GM19351 (cell line): ENCODE data around the gene RNF187.

ENCODE experiments used
- ATAC-seq: cut with Tn5 transposase; IDR thresholded peaks from one replicate; pipeline ENCODE4 v1.9.1; 2021; ENCODE audit warnings: mild to moderate bottlenecking, moderate library complexity; ENCODE audit not compliant: unreplicated experiment

The RNF187 gene

DNA sequence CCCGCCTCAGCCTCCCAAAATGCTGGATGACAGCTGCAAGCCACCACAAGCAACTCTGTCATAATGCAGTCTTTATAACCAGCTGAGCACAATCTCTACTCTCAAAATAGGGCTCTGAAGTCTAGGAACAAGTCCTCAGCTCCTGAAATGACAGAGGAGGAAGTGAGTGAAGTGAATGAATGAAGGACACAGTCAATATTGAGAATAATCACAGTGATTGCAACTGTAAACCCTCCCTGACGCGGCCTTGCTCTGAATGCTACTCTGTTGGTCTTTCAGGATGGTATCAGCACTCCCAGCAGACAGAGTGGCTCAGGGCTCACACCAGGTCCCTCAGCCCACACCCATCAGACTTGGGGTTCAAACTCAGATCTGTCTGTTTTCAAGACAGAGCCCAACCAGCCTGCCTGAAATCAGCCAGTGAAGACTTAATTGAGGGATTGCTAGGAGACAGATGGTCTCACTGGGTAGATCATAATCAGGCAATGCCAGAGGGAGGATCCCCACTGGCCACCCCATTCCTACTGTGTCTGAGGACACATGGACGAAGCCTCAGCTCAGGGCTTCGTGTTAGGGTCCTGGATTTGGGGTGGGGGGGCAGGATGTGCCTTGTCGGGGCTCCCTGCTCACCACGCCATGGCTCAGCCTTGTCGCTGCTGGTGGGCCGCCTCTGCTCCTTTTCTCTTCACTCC, 20.9 kb downstream of the RNF187 start:
- no peak for ATAC-seq

DNA sequence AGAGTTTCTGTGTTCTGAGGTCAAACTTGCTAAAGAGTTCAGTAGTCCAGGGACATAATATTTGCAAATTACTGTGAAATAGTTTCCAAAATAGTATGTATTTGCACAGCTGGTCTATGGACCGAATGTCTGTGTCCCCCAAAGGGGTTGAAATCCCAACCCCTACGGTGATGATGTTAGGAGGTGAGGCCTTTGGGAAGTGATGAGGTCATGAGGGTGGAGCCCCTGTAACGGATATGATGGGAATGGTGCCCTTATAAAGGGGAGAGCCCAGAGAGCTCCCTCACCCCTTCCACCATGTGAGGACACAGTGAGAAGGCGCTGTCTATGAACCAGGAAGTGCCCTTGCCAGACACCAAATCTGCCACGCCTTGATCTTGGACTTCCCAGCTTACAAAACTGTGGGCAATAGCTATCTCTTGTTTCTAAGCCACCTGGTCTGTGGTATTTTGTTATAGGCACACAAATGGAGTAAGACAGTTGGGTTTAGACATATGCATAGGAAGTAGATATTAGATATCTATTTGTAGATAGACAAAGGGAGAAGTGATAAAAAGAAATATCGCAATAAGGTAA, 21.7 kb downstream of the RNF187 start:
- ATAC-seq = no peak

DNA sequence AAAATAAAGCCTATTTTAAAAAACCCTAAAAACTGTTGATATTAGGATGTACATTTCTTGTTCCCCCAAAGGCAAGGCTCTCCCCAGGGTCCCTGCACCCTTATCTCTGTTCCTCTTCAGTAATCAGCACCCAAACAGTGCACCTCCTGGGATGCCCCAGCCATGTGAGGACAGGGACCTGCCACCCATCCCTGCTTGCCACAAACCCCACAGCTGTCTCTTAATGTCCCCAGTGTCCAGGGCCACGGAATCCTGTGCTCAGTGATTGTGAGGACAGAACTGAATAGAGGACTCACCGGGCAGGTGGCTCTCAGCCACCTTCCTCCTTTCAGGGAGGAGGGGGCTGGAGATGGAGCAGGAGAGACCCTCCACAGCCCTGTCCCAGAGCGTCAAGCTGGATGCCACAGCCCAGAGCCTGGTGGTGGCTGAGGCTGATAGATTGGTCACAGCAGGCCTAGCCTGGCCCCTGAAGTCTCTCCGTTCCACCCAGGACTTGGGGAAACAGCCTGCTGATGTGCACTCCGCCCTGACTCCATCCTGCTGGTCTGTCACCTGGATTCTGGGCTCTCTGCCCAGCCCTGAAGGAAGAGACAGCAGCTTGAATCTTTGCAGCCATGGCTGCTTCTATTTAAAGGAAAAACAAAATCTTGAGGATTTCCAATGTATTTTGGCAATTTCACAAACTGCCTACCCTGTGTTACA, 23.1 kb downstream of the RNF187 start:
- ATAC-seq = no peak

DNA sequence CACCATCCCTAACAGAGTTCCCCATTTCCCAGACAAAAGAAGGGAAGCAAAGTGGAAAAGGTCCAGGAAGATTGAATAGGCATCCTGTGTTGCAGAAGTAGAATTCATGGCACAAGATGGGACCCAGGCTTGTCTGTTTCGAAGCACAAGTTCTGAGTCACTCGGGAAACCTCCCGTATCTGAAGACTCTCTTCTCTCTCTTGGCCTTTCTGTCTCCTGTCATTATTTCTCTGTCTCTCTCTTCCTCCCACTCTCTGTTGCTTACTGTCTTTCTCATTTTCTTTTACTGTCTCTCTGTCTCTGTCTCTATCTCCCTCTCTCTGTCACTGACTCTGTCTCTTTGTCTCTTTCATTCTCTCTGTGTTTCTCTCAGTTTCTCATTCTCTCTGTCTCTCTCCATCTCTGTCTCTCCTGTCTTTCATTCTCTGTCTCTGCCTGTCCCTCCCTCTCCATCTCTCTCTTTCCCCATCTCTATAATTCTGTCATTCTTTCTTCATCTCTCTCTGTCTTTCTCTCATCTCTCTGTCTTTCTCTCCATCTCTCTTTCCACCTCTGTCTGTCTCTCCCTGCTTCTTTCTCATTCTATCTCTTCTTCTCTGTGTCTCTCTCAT, 23.7 kb downstream of the RNF187 start:
- ATAC-seq = no peak

DNA sequence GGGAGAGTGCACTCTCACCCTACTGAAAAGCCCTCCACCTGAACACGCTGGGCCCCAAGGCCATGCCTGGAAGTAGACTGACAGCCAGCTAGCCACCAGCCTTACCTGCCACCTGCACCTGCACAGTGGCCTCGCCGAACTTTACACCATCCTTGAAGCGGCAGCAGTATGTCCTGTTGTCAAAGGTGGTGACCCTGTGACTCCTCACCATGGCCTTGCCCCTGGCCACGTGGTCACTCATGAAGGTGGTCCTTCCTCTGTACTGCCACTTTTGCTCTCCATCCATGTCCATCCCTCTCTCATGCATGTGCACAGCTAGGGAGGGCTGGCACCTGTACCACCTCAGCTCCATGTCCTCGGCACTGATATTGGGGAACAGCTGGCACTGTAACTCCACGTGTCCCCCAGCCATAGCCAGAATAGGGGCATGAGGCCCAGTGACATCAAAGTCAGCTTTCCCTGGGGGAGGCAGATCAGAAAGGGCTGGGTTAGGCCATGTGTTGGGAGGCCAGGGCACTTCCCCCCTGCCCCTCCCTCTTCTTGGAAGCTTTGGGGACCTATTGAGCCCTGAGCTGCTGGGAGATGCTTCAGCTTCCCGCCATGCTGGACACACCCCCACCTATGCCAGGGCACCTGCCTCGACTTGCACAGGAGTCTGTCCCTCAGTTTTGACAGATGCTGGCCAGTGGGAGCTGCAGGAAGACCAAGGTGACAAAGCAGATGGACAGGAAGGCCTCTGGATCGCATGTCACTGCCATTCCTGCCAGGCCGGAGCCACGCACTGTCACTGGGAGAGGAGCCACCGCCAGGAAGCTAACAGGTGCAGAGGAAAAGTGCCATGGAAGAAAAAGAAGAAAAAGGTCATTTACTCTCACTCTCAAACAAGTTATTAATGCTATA, 24.6 kb downstream of the RNF187 start:
- ATAC-seq = no peak

DNA sequence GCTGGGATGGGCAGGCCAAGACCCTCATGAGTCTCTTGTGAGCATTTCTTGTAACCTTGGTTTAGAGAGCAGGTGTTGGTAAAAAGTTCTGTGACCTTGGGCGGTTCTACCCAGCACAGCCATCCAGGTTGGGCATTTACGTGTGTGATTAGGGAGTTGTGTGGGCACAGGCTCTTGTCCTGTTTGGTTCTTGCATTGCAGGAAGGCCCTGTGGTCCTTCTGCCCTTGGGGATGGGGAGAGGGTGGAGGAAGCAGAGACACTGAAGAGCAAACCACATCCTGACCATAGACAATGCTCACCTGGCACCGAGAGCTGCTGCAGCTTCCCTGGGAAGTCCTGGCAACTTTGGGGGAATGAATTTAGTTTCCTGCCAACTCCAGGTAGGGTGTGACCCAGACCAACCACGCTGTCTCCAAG, 25.6 kb downstream of the RNF187 start:
- ATAC-seq = no peak

DNA sequence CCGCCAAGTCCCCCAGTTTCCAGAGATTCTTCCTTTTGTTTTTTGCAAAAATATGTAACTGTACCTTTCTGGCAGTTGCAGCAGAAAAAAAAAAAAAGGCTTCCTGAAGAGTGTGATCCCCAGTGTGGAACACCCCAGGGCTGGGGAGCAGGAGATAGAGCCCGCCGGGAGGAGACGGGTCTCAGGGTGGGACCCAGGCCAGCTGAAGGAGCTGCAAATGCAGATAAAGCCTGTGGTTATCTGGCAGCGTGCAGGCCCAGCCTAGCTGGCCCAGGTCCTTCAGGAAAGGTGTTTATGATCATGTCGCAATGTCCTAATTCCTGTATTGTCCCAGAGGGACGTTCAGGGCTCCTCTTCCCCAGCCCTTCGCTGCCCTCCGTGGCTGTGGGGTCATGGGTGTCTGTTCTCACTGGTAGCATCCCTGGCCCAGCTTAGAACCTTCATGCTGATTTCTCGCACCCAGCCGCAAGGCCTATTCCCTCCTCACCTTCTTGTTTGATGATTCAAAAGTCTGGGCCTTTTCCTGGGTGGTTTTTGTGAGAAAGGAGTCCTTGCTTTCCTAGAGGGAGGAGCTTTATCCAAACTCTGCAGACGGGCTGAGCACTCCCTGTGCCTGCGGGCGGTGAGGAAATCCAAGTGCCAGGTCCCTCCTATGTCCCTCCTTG, 26.2 kb downstream of the RNF187 start:
- no peak for ATAC-seq

DNA sequence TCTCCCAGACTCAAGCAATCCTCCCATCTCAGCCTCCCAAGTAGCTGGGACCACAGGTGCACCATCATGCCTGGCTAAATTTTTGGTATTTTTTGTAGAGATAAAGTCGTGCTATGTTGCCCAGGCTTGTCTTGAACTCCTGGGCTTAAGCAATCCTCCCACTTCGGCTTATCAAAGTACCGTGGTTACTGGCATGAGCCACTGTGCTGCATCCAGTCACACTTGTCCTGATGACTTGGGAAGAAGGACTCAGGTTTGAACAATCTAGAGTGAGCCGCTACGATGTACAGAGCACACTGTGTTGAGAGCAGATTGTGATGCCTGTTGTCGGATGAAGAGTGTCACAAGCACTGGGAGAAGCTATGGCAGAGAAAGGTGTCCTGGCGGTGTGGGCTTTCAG, 27.2 kb downstream of the RNF187 start:
- no peak for ATAC-seq

DNA sequence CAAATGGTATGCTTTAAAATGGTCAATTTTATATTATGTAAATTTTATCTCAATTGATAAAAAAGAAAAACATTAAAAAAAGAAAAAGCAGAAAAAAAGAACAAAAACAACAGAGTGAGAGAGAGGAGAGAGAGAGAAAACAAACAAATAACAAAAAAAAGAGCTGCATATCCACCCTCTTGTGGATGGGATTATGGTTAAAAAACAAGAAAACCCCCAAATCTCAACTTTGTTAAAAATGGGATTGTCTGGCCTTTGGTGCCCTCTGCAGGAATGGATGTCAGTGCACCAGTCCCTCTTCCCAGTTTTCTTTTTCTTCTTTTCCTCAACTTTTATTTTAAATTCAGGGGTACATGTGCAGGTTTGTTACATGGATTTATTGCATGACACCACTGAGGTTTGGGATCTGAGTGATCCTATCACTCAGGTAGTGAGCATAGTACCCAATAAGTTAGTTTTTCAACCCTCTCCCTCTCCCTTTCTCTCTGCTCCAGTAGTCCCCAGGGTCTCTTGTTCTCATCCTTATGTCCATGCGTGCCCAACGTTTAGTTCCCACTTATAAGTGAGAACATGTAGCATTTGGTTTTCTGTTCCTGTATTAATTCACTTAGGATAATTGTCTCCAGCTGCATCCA, 28.1 kb downstream of the RNF187 start:
- no peak for ATAC-seq

DNA sequence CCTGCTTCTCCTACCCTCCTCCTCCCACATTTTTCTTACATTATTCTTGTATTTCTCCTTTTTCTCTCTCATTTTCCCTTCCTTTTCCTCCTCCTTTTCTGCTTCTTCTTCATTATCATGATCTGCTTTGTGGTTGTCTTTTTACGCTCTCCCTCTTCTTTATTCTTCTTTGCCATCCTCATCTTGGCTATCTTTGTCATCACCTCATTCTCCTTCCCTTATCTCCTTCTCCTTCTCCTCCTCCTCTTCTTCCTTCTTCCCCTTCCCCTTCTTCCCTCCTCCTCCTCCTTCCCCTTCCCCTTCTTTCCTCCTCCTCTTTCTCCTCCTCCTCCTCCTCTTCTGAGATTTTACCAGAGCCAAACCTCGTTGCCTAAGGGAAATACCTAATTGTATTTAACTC, 30.5 kb downstream of the RNF187 start:
- no peak for ATAC-seq

DNA sequence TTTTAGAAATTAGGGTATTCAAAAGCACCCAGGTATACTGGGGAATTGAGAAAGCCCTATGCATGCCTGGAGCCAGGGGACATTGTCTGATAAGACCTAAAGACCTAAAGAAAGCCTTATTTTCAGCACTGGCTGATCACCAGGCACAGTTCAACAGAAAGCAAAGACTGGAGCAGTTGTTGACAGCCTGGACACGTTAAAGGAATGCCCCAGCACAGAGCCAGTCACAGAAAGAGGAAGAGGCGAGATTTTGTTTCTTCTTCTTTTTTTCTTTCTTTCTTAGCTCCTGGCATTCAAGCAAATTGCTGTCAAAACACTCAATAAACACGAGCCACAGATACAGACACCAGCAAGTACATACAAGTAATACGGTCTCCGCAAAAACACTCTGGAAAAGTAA, 40.4 kb downstream of the RNF187 start:
- ATAC-seq = no peak

DNA sequence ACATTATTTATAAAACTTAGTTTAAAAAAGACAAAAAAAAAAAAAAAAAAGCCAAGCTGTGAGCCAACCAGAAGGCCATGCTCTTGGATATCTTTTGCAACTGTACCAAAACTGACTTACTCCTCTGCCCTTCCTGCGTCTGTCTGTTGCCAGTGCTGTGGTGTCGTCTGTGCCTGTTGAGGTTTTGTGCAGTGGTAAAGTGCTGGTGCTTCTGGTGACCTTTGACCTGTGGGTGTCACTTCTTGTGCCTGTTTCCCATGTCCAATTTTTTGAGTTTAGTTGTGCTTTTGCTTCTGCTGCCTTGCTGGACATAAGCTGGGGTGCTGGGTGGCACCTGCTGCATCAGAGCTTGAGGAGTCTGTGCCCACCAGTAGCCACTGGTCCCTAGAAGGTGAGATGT, 41.4 kb downstream of the RNF187 start:
- no peak for ATAC-seq

DNA sequence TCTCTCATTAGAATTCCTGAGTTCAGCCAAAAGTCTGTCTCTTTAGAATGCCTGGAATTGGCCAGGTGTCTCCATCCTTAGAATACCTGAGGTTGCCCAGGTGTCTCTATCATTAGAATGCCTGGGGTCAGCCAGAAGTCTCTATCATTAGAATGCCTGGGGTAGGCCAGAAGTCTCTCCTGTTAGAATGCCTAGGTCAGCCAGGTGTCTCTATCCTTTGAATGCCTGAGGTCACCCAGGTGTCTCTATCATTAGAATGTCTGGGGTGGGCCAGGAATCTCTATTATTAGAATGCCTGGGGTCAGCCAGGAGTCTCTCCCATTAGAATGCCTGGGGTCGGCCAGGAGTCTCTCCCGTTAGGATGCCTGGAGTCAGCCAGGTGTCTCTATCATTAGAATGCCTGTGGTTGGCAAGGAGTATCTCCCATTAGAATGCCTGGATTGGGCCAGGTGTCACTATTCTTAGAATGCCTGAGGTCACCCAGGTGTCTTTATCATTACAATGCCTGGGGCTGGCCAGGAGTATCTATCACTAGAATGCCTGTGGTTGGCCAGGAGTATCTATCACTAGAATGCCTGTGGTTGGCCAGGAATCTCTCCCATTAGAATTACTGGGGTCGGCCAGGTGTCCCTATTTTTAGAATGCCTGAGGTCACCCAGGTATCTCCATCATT, 43.0 kb downstream of the RNF187 start:
- ATAC-seq = no peak

DNA sequence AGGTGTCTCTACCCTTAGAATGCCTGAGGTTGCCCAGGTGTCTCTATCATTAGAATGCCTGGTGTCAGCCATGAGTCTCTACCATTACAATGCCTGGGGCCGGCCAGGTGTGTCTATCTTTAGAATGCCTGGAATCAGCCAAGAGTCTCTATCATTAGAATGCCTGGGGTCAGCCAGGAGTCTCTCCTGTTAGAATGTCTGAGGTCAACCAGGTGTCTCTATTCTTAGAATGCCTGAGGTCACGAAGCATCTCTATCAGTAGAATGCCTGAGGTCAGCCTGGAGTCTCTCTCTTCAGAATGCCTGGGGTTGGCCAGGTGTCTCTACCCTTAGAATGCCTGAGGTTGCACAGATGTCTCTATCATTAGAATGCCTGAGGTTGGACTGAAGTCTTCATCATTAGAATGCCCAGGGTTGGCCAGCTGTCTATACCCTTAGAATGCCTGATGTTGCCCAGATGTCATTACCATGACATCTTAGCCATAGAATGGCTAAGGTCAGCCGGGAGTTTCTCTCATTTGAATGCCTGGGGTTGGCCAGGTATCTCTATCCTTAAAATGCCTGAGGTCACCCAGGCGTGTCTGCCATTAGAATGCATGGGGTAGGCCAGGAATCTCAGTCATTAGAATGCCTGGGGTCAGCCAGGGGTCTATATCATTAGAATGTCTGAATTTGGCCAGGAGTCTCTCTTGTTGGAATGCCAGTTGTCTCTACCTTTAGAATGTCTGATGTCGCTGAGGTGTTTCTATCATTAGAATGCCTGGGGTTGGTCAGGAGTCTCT, 44.0 kb downstream of the RNF187 start:
- no peak for ATAC-seq

DNA sequence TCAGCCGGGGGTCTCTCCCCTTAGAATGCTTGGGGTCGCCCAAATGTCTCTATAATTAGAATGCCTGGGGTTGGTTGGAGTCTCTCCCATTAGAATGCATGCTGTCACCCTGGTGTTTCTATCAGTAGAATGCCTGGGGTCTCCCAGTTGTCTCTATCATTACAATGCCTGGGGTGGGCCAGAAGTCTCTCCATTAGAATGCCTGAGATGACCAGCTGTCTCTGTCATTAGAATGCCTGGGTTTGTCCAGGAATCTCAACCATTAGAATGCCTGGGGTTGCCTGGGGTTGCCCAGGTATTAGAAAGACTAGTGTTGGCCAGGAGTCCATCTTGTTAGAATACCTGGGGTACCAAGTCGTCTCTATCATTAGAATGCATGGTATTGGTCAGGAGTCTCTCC, 51.6 kb downstream of the RNF187 start:
- ATAC-seq = no peak

DNA sequence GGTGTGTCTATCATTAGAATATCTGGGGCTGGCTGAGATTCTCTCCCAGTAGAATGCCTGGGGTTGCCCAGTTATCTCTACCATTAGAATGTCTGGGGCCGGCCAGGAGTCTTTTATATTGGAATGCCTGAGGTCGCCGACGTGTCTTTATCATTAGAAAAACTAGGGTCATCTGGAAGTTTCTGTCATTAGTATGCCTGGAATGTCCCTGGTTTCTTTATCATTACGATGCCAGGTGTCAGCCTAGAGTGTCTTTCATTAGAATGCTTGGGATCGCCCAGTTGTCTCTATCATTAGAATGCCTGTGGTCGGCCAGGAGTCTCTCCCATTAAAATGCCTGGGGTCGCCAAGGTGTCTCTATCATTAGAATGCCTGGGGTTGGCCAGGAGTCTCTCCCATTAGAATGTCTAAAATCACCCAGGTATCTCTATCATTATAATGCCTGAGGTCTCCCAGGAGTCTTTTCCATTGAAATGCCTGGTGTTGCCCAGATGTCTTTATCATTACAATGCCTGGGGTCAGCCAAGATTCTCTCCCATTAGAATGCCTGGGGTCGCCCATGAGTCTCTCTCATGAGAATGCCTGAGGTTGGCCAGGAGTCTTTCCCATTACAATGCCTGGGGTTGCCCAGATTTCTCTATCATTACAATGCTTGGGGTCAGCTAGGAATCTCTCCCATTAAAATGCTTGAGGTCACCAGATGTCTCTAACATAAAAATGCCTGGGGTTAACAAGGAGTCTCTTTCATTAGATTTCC, 53.2 kb downstream of the RNF187 start:
- no peak for ATAC-seq

DNA sequence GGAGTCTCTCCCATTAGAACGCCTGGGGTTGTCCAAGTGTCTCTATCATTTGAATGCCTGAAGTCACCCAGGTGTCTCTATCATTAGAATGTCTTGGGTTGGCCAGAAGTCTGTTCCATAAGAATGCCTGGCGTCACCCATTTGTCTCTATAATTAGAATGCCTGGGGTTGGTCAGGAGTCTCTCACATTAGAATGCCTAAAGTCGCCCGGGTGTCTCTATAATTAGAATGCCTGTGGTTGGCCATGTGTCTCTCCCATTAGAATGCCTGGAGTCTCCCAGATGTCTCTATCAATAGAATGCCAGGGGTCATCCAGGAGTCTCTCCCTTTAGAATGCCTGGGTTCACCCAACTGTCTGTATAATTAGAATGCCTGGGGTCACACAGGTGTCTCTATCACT, 54.5 kb downstream of the RNF187 start:
- ATAC-seq = no peak

DNA sequence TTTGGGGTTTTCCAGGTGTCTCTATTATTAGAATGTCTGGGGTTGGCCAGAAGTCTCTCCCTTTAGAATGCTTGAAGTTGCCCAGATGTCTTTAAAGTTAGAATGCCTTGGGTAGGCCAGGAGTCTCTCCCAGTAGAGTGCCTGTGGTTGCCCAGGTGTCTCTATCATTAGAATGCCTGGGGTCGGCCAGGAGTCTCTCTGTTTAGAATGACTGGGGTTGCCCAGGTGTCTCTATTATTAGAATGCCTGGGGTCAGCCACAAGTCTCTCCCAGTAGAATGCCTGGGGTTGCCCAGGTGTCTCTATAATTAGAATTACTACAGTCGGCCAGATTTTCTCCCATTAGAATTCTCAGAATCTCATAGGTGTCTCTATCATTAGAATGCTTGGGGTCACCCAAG, 55.2 kb downstream of the RNF187 start:
- no peak for ATAC-seq
